A549 (cell line): ENCODE results near the gene SNX17.

Experiments used
- BHLHE40 ChIP-seq: IDR thresholded peaks from 2 replicates; pipeline ENCODE4 v1.6.1; 2012; ENCODE audit warnings: low read depth, low read length, inconsistent platforms
- CTCF ChIP-seq: fragments of >200 bp; sonication (Bioruptor Twin); formaldehyde crosslinking; IDR thresholded peaks from 3 replicates; pipeline ENCODE4 v1.5.1; 2016
- EP300 ChIP-seq, 2 experiments: fragments of >200 bp; sonication (Bioruptor Twin); formaldehyde crosslinking; IDR thresholded peaks; 2 replicates in 1 of 2; 3 replicates in 1 of 2; pipeline ENCODE4 v1.6.1; 2016 to 2017
- HDAC2 ChIP-seq: fragments of 200-600 bp; sonication (generic); IDR thresholded peaks from 2 replicates; pipeline ENCODE4 v1.6.1; 2016
- KDM1A ChIP-seq: fragments of 200-600 bp; sonication (generic); IDR thresholded peaks from 2 replicates; pipeline ENCODE4 v1.6.1; 2016; ENCODE audit warnings: low read depth, mild to moderate bottlenecking
- POLR2A ChIP-seq: IDR thresholded peaks from 2 replicates; pipeline ENCODE4 v1.6.1; 2012; ENCODE audit warnings: mild to moderate bottlenecking, low read length
- POLR2AphosphoS2 ChIP-seq: conservative IDR thresholded peaks from 2 replicates; pipeline ENCODE4 v1.6.1; 2012; ENCODE audit warnings: low read length, improper control_type of control experiment, inconsistent platforms
- RAD21 ChIP-seq, 2 experiments: fragments of >200 bp in 1 of 2; sonication (Bioruptor Twin) in 1 of 2; formaldehyde crosslinking in 1 of 2; IDR thresholded peaks in 1 of 2; conservative IDR thresholded peaks in 1 of 2; 2 replicates in 1 of 2; 3 replicates in 1 of 2; pipeline ENCODE4 v1.6.1; 2012 to 2018; ENCODE audit warnings: inconsistent platforms in 1 of 2
- REST ChIP-seq: fragments of 200-600 bp; sonication (generic); IDR thresholded peaks from 2 replicates; pipeline ENCODE4 v1.6.1; 2016; ENCODE audit warnings: antibody characterized with exemption, mild to moderate bottlenecking, moderate library complexity
- USF2 ChIP-seq: fragments of 450-650 bp; IDR thresholded peaks from 2 replicates; pipeline ENCODE4 v1.6.1; 2014; ENCODE audit warnings: antibody characterized with exemption
- ZFP36 ChIP-seq: fragments of 450-650 bp; IDR thresholded peaks from 2 replicates; pipeline ENCODE4 v1.6.1; 2014; ENCODE audit warnings: borderline replicate concordance; ENCODE audit not compliant: partially characterized antibody

GRCh38 chr2:27381577-27382181, 11.3 kb downstream of the SNX17 start:
- TF ChIP-seq EP300 (IDR thresholded peaks at IDR 0.05), result no peak
- TF ChIP-seq RAD21 (conservative IDR thresholded peaks at IDR 0.05 in 1 of 2, IDR thresholded peaks at IDR 0.05 in 1 of 2), result no peak
- no peak for TF ChIP-seq REST
- TF ChIP-seq CTCF, result no peak
- TF ChIP-seq POLR2AphosphoS2, result no peak
- TF ChIP-seq POLR2A, result no peak
- no peak for TF ChIP-seq BHLHE40
- TF ChIP-seq KDM1A, result no peak
- no peak for TF ChIP-seq HDAC2
- no peak for TF ChIP-seq USF2
- no peak for TF ChIP-seq ZFP36
